Testis (tissue), 3 donors: Measurements from ENCODE around the gene EXD2. TPM values are rescaled to one million over a fixed set of nuclear protein-coding genes. Genes with fewer than 3 reads are reported as not detected.

Source experiments
- DNase-seq: peaks from one replicate; pipeline ENCODE4 v3.0.0-alpha.2; 2019
- H3K27ac ChIP-seq, 2 donors: fragments of 200-600 bp; sonication (generic); one replicate each; pipeline ENCODE4 v1.5.1; 2019
- H3K27me3 ChIP-seq: fragments of 200-600 bp; sonication (generic); one replicate; pipeline ENCODE4 v1.5.1; 2019
- H3K36me3 ChIP-seq: fragments of 200-600 bp; sonication (generic); one replicate; pipeline ENCODE4 v1.5.1; 2017; ENCODE audit warnings: low read depth; ENCODE audit errors: missing control alignments
- H3K4me1 ChIP-seq: fragments of 200-600 bp; sonication (generic); one replicate; pipeline ENCODE4 v1.5.1; 2019
- H3K4me3 ChIP-seq, 2 donors: fragments of 200-600 bp; sonication (generic); one replicate each; pipeline ENCODE4 v1.5.1; 2017 to 2019
- H3K9me3 ChIP-seq: fragments of 200-600 bp; sonication (generic); one replicate; pipeline ENCODE4 v1.5.1; 2017
- POLR2A ChIP-seq: fragments of 450-650 bp; IDR thresholded peaks from one replicate; pipeline ENCODE4 v1.6.1; 2017; ENCODE audit warnings: antibody characterized with exemption, mild to moderate bottlenecking, moderate library complexity
- WGBS, 2 donors: methylation state at CpG; one replicate each; pipeline ENCODE4 v1.1.5; 2018; 5-methylcytosine and 5-hydroxymethylcytosine counted together
- intact Hi-C: fragments of 100-400 bp; cut with DNase I; formaldehyde crosslinking; loops from one replicate; pipeline ENCODE4 v1.15.1; 2023; ENCODE audit warnings: low total_unique reads
- polyA plus RNA-seq: library from polyadenylated mRNA; stranded (reverse); fragments of 350-450 nt; fragmentation: Illumina TruSeq; extraction: RNeasy Lipid Tissue Mini Kit (QIAGEN cat#74804); gene quantifications from one replicate; pipeline ENCODE4 v1.2.3, GENCODE V29; 2014; ENCODE audit warnings: low read depth, low replicate concordance; ENCODE audit not compliant: insufficient read depth
- small RNA-seq, 2 donors: library from RNA; depleted of rRNA; stranded (forward); fragments of <200 nt; gene quantifications; one replicate each; pipeline ENCODE3, GENCODE V24; 2016
- total RNA-seq, 2 donors: library from RNA; depleted of rRNA; stranded (reverse); fragments of >200 nt; gene quantifications; one replicate each; pipeline ENCODE4 v1.2.3, GENCODE V29; 2016
- TF ChIP-seq, protein P1 (sequence below), 3 experiments: fragments of 450-650 bp in 2 of 3; fragments of 200-600 bp in 1 of 3; sonication (generic) in 1 of 3; IDR thresholded peaks; one replicate each; pipeline ENCODE4 v1.5.1; 2016 to 2019; ENCODE audit warnings: antibody characterized with exemption in 3 of 3, mild to moderate bottlenecking in 2 of 3, moderate library complexity in 1 of 3

Gene EXD2
- total and polyA plus RNA-seq, 3 donors from 2014 or later = 22.4 to 70.3 (median 27.2) TPM

DNA sequence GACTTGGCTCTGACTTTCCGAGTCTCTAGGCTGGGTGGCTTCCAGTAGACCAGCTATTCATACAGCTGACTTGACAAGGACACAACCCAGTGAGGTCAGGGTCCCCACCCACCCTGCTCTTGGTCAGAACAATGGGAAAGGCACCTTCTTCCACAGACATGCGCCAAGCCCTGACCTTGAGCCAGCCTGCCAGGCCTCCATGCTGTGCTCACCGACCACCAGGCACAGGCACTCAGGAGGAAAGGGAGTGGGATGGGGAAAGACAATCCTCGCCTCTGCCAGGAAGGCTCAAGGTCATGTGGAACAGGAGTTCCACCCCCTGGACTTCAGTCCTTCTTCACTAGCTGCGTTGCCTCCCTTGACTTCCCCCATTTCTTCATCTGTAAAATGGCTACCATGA lies 100.1 kb downstream of the EXD2 start:
- no peak overlapping the region for H3K4me3 ChIP-seq
- peaks cover 8% of the 10 kb centered on the region for H3K4me1 ChIP-seq
- TF ChIP-seq, protein P1, sequence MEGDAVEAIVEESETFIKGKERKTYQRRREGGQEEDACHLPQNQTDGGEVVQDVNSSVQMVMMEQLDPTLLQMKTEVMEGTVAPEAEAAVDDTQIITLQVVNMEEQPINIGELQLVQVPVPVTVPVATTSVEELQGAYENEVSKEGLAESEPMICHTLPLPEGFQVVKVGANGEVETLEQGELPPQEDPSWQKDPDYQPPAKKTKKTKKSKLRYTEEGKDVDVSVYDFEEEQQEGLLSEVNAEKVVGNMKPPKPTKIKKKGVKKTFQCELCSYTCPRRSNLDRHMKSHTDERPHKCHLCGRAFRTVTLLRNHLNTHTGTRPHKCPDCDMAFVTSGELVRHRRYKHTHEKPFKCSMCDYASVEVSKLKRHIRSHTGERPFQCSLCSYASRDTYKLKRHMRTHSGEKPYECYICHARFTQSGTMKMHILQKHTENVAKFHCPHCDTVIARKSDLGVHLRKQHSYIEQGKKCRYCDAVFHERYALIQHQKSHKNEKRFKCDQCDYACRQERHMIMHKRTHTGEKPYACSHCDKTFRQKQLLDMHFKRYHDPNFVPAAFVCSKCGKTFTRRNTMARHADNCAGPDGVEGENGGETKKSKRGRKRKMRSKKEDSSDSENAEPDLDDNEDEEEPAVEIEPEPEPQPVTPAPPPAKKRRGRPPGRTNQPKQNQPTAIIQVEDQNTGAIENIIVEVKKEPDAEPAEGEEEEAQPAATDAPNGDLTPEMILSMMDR (IDR thresholded peaks at IDR 0.05) = no peak
- no peaks in the 10 kb centered on the region for H3K9me3 ChIP-seq
- no peak for DNase-seq
- no peaks in the 10 kb centered on the region for H3K27me3 ChIP-seq
- H3K27ac ChIP-seq = no peak overlapping the region
- 34 to 35% methylated on average over 4 to 5 of the region's 5 CpGs for WGBS, 2 donors
- intact Hi-C loops = no loop called here
- H3K36me3 ChIP-seq = no peaks in the 10 kb centered on the region

GRCh38 chr14:69291891-69292561 lies 100.7 kb downstream of the EXD2 start:
- WGBS, 2 donors = 75 to 90% methylated on average over 3 to 5 of the region's 5 CpGs
- peaks cover 8% of the 10 kb centered on the region for H3K4me1 ChIP-seq
- H3K9me3 ChIP-seq = no peaks in the 10 kb centered on the region
- TF ChIP-seq, protein P1 (IDR thresholded peaks at IDR 0.05) = no peak
- no peak for TF ChIP-seq POLR2A
- H3K27ac ChIP-seq = no peak overlapping the region
- no peak overlapping the region for H3K4me3 ChIP-seq
- no peak for DNase-seq
- no peaks in the 10 kb centered on the region for H3K36me3 ChIP-seq
- intact Hi-C loops = no loop called here
- no peaks in the 10 kb centered on the region for H3K27me3 ChIP-seq

Small RNA genes within 50 kb of the gene (small RNA-seq; reads per million reads assigned to genes)
- gene RF00019 = 0 reads per million in 2 donors

Other genes with a start within 250 kb of the EXD2 start
- 10 to 100 TPM; 51.0 to 69.5 TPM for gene ACTN1, start 212.2 kb upstream of the EXD2 start, total RNA-seq
- gene ACTN1, start 212.2 kb upstream of the EXD2 start, polyA plus RNA-seq = 82.3 TPM
- 100 to 1,000 TPM in 1 of 2 donors, 10 to 100 TPM in 1; 97.7 to 129 TPM for gene DCAF5, start 38.4 kb upstream of the EXD2 start, total RNA-seq
- 168 TPM for gene DCAF5, start 38.4 kb upstream of the EXD2 start, polyA plus RNA-seq
- 1 to 10 TPM; 5.6 to 6.3 TPM for gene GALNT16, start 68.7 kb downstream of the EXD2 start, total RNA-seq
- gene GALNT16, start 68.7 kb downstream of the EXD2 start, polyA plus RNA-seq = 11.1 TPM
- gene ERH, start 206.8 kb downstream of the EXD2 start, total RNA-seq = 10 to 100 TPM; 57.3 to 74.5 TPM
- gene ERH, start 206.8 kb downstream of the EXD2 start, polyA plus RNA-seq = 176 TPM
- 10 to 100 TPM; 59.9 to 73.3 TPM for gene SLC39A9, start 207.2 kb downstream of the EXD2 start, total RNA-seq
- 38.0 TPM for gene SLC39A9, start 207.2 kb downstream of the EXD2 start, polyA plus RNA-seq